Measurements from ENCODE around the gene SH3TC1.

SH3TC1 gene

GRCh38 chr4:8205749-8206611 lies 6.9 kb downstream of the SH3TC1 start:
- Histone ChIP-seq H3K4me3 (ENCODE audit: insufficient read length, low read depth) (no peak overlapping the region), H3K36me3 (ENCODE audit: insufficient read depth, insufficient read length, low read length) (no peaks in the 10 kb centered on the region), H3K9me3 (ENCODE audit: insufficient read depth, low read length) (no peaks in the 10 kb centered on the region), H3K27me3 (ENCODE audit: insufficient read depth, insufficient read length) (no peaks in the 10 kb centered on the region), H3K9ac (ENCODE audit: insufficient read length, low read depth) (no peak overlapping the region), H3K4me1 (ENCODE audit: insufficient read depth, insufficient read length) (peaks cover 27% of the 10 kb centered on the region)
- TF ChIP-seq ZNF274 (IDR thresholded peaks at IDR 0.05; ENCODE audit: low read depth, low read length) (no peak), SUZ12 (IDR thresholded peaks at IDR 0.05; ENCODE audit: extremely low read depth, insufficient read depth, insufficient read length) (no peak), YY1 (IDR thresholded peaks at IDR 0.05; ENCODE audit: insufficient read depth, insufficient read length) (no peak)
- DNase-seq (ENCODE audit: low read depth, low spot score): no peak

GRCh38 chr4:8207314-8207713 lies 8.2 kb downstream of the SH3TC1 start:
- Histone ChIP-seq H3K4me1 (ENCODE audit: insufficient read depth, insufficient read length) (peaks cover 25% of the 10 kb centered on the region), H3K36me3 (ENCODE audit: insufficient read depth, insufficient read length, low read length) (no peaks in the 10 kb centered on the region), H3K4me3 (ENCODE audit: insufficient read length, low read depth) (no peak overlapping the region), H3K9ac (ENCODE audit: insufficient read length, low read depth) (no peak overlapping the region), H3K27me3 (ENCODE audit: insufficient read depth, insufficient read length) (no peaks in the 10 kb centered on the region), H3K9me3 (ENCODE audit: insufficient read depth, low read length) (no peaks in the 10 kb centered on the region)
- DNase-seq (ENCODE audit: low read depth, low spot score): no peak
- TF ChIP-seq SUZ12 (IDR thresholded peaks at IDR 0.05; ENCODE audit: extremely low read depth, insufficient read depth, insufficient read length) (no peak), YY1 (IDR thresholded peaks at IDR 0.05; ENCODE audit: insufficient read depth, insufficient read length) (no peak), ZNF274 (IDR thresholded peaks at IDR 0.05; ENCODE audit: low read depth, low read length) (no peak)

- Histone ChIP-seq H3K27me3 (ENCODE audit: insufficient read depth, insufficient read length) (no peaks in the 10 kb centered on the region), H3K4me1 (ENCODE audit: insufficient read depth, insufficient read length) (peaks cover 20% of the 10 kb centered on the region), H3K9ac (ENCODE audit: insufficient read length, low read depth) (no peak overlapping the region), H3K4me3 (ENCODE audit: insufficient read length, low read depth) (no peak overlapping the region), H3K36me3 (ENCODE audit: insufficient read depth, insufficient read length, low read length) (no peaks in the 10 kb centered on the region), H3K9me3 (ENCODE audit: insufficient read depth, low read length) (no peaks in the 10 kb centered on the region)
- no peak for TF ChIP-seq SUZ12 (IDR thresholded peaks at IDR 0.05; ENCODE audit: extremely low read depth, insufficient read depth, insufficient read length)
- TF ChIP-seq ZNF274 (IDR thresholded peaks at IDR 0.05; ENCODE audit: low read depth, low read length): no peak
- TF ChIP-seq YY1 (IDR thresholded peaks at IDR 0.05; ENCODE audit: insufficient read depth, insufficient read length): no peak
- DNase-seq (ENCODE audit: low read depth, low spot score): no peak
Measured at GRCh38 chr4:8208565-8208964, 9.5 kb downstream of the SH3TC1 start.

GRCh38 chr4:8209181-8209874 lies 10.2 kb downstream of the SH3TC1 start:
- H3K36me3 ChIP-seq (ENCODE audit: insufficient read depth, insufficient read length, low read length): no peaks in the 10 kb centered on the region

GRCh38 chr4:8210010-8210409 lies 10.9 kb downstream of the SH3TC1 start:
- Histone ChIP-seq H3K27me3 (ENCODE audit: insufficient read depth, insufficient read length) (no peaks in the 10 kb centered on the region), H3K36me3 (ENCODE audit: insufficient read depth, insufficient read length, low read length) (no peaks in the 10 kb centered on the region), H3K9ac (ENCODE audit: insufficient read length, low read depth) (no peak overlapping the region), H3K4me1 (ENCODE audit: insufficient read depth, insufficient read length) (peaks cover 25% of the 10 kb centered on the region), H3K4me3 (ENCODE audit: insufficient read length, low read depth) (no peak overlapping the region), H3K9me3 (ENCODE audit: insufficient read depth, low read length) (no peaks in the 10 kb centered on the region)
- DNase-seq (ENCODE audit: low read depth, low spot score): no peak
- TF ChIP-seq YY1 (IDR thresholded peaks at IDR 0.05; ENCODE audit: insufficient read depth, insufficient read length) (no peak), SUZ12 (IDR thresholded peaks at IDR 0.05; ENCODE audit: extremely low read depth, insufficient read depth, insufficient read length) (no peak), ZNF274 (IDR thresholded peaks at IDR 0.05; ENCODE audit: low read depth, low read length) (no peak)

More at GRCh38 chr4:8209181-8209874, 10.2 kb downstream of the SH3TC1 start:
- Histone ChIP-seq H3K4me1 (ENCODE audit: insufficient read depth, insufficient read length) (peaks cover 23% of the 10 kb centered on the region), H3K9me3 (ENCODE audit: insufficient read depth, low read length) (no peaks in the 10 kb centered on the region), H3K27me3 (ENCODE audit: insufficient read depth, insufficient read length) (no peaks in the 10 kb centered on the region), H3K4me3 (ENCODE audit: insufficient read length, low read depth) (no peak overlapping the region), H3K9ac (ENCODE audit: insufficient read length, low read depth) (peak overlapping the region; percentile 59)
- DNase-seq (ENCODE audit: low read depth, low spot score): no peak
- no peak for TF ChIP-seq YY1 (IDR thresholded peaks at IDR 0.05; ENCODE audit: insufficient read depth, insufficient read length)
- no peak for TF ChIP-seq ZNF274 (IDR thresholded peaks at IDR 0.05; ENCODE audit: low read depth, low read length)
- TF ChIP-seq SUZ12 (IDR thresholded peaks at IDR 0.05; ENCODE audit: extremely low read depth, insufficient read depth, insufficient read length): no peak

GRCh38 chr4:8210616-8211015 lies 11.5 kb downstream of the SH3TC1 start:
- Histone ChIP-seq H3K9ac (ENCODE audit: insufficient read length, low read depth) (no peak overlapping the region), H3K9me3 (ENCODE audit: insufficient read depth, low read length) (no peaks in the 10 kb centered on the region), H3K4me1 (ENCODE audit: insufficient read depth, insufficient read length) (peaks cover 31% of the 10 kb centered on the region), H3K36me3 (ENCODE audit: insufficient read depth, insufficient read length, low read length) (no peaks in the 10 kb centered on the region), H3K4me3 (ENCODE audit: insufficient read length, low read depth) (no peak overlapping the region), H3K27me3 (ENCODE audit: insufficient read depth, insufficient read length) (peaks cover 3% of the 10 kb centered on the region)
- TF ChIP-seq SUZ12 (IDR thresholded peaks at IDR 0.05; ENCODE audit: extremely low read depth, insufficient read depth, insufficient read length) (no peak), YY1 (IDR thresholded peaks at IDR 0.05; ENCODE audit: insufficient read depth, insufficient read length) (no peak), ZNF274 (IDR thresholded peaks at IDR 0.05; ENCODE audit: low read depth, low read length) (no peak)
- no peak for DNase-seq (ENCODE audit: low read depth, low spot score)

GRCh38 chr4:8211251-8211650 lies 12.2 kb downstream of the SH3TC1 start:
- DNase-seq (ENCODE audit: low read depth, low spot score): no peak
- TF ChIP-seq ZNF274 (IDR thresholded peaks at IDR 0.05; ENCODE audit: low read depth, low read length) (no peak), SUZ12 (IDR thresholded peaks at IDR 0.05; ENCODE audit: extremely low read depth, insufficient read depth, insufficient read length) (no peak)
- peaks cover 34% of the 10 kb centered on the region for H3K4me1 ChIP-seq (ENCODE audit: insufficient read depth, insufficient read length)
- no peaks in the 10 kb centered on the region for H3K36me3 ChIP-seq (ENCODE audit: insufficient read depth, insufficient read length, low read length)
- H3K9me3 ChIP-seq (ENCODE audit: insufficient read depth, low read length): no peaks in the 10 kb centered on the region
- H3K27me3 ChIP-seq (ENCODE audit: insufficient read depth, insufficient read length): peaks cover 3% of the 10 kb centered on the region
- H3K9ac ChIP-seq (ENCODE audit: insufficient read length, low read depth): no peak overlapping the region
- H3K4me3 ChIP-seq (ENCODE audit: insufficient read length, low read depth): no peak overlapping the region

Measured in NT2/D1 (cell line).